GM11168 (cell line): ENCODE data around the gene NFATC3.

Source experiments
- in situ Hi-C: fragments of 300-500 bp; cut with MboI; formaldehyde crosslinking; loops from one replicate; pipeline ENCODE4 v1.12.0; 2022; ENCODE audit warnings: low sequenced_read_pairs; ENCODE audit not compliant: unreplicated experiment

Gene NFATC3

GRCh38 chr16:68071518-68071901 is 13.7 kb upstream of the NFATC3 start:
- in situ Hi-C loops: loop anchor here (5.0 kb wide), 1 partner anchor 156 kb away; no protein-coding TSS in a partner anchor

GRCh38 chr16:68072038-68072695 is 13.0 kb upstream of the NFATC3 start:
- in situ Hi-C loops: loop anchor here (5.0 kb wide), 1 partner anchor 155 kb away; no protein-coding TSS in a partner anchor

GRCh38 chr16:68073902-68074760 is 11.0 kb upstream of the NFATC3 start:
- in situ Hi-C loops: loop anchor here (5.0 kb wide), 1 partner anchor 153 kb away; no protein-coding TSS in a partner anchor

GRCh38 chr16:68074850-68075555 is 10.2 kb upstream of the NFATC3 start:
- in situ Hi-C loops: loop anchor here (5.0 kb wide), 1 partner anchor 152 kb away; no protein-coding TSS in a partner anchor

- in situ Hi-C loops: no loop called here
Observed at GRCh38 chr16:68075980-68076379, 9.2 kb upstream of the NFATC3 start.

GRCh38 chr16:68076560-68076959 is 8.6 kb upstream of the NFATC3 start:
- in situ Hi-C loops: no loop called here

GRCh38 chr16:68077866-68078700 is 7.1 kb upstream of the NFATC3 start:
- in situ Hi-C loops: no loop called here

GRCh38 chr16:68078701-68079375 is 6.3 kb upstream of the NFATC3 start:
- in situ Hi-C loops: no loop called here

- in situ Hi-C loops: no loop called here
Observed at GRCh38 chr16:68079376-68079625, 5.9 kb upstream of the NFATC3 start.

- in situ Hi-C loops: no loop called here
Observed at GRCh38 chr16:68079626-68080344, 5.4 kb upstream of the NFATC3 start.

- in situ Hi-C loops: no loop called here
Observed at GRCh38 chr16:68081861-68082628, 3.1 kb upstream of the NFATC3 start.

- in situ Hi-C loops: no loop called here
Observed at GRCh38 chr16:68082629-68083238, 2.4 kb upstream of the NFATC3 start.

GRCh38 chr16:68083239-68083781 is 1.9 kb upstream of the NFATC3 start:
- in situ Hi-C loops: no loop called here

- in situ Hi-C loops: no loop called here
Observed at GRCh38 chr16:68083861-68084503, 1.2 kb upstream of the NFATC3 start.

GRCh38 chr16:68084504-68085258 is 489 bp upstream of the NFATC3 start:
- in situ Hi-C loops: no loop called here

GRCh38 chr16:68086336-68086841 is 1.2 kb downstream of the NFATC3 start:
- in situ Hi-C loops: no loop called here
